Activated B cell treated with CpG ODN at 0.5 μM for 24 hours (primary cell): ENCODE results near the gene ST6GALNAC3. TPM values are rescaled to one million over a fixed set of nuclear protein-coding genes. Genes with fewer than 3 reads are reported as not detected.

ENCODE experiments used
- ATAC-seq: fragments of 200-7000 bp; cut with Tn5 transposase; one replicate; pipeline ENCODE4 v1.10.0; 2021; ENCODE audit warnings: low read depth, mild to moderate bottlenecking, moderate library complexity
- CTCF ChIA-PET: fragments of 350-600 bp; sonication (Branson Sonifier 250); formaldehyde crosslinking; loops from one replicate; lab custom pipeline; 2021; ENCODE audit warnings: antibody characterized with exemption; lab: Charles Lee
- POLR2A ChIA-PET: fragments of 350-600 bp; sonication (Branson Sonifier 250); formaldehyde crosslinking; loops from one replicate; lab custom pipeline; 2021; ENCODE audit warnings: antibody characterized with exemption; lab: Charles Lee
- DNase-seq: peaks from one replicate; pipeline ENCODE4 v3.0.0; 2022
- H3K27ac Mint-ChIP-seq: one replicate; pipeline ENCODE4 v1.8.0; 2020; ENCODE audit warnings: mixed read lengths
- H3K27me3 Mint-ChIP-seq: one replicate; pipeline ENCODE4 v1.8.0; 2021; ENCODE audit warnings: mixed read lengths
- H3K36me3 Mint-ChIP-seq: one replicate; pipeline ENCODE4 v1.8.0; 2021; ENCODE audit warnings: low read depth, mixed read lengths
- H3K4me1 Mint-ChIP-seq: one replicate; pipeline ENCODE4 v1.8.0; 2021; ENCODE audit warnings: mixed read lengths
- H3K4me3 Mint-ChIP-seq: one replicate; pipeline ENCODE4 v1.8.0; 2020; ENCODE audit warnings: mild to moderate bottlenecking, mixed read lengths
- H3K9me3 Mint-ChIP-seq: one replicate; pipeline ENCODE4 v1.8.0; 2020; ENCODE audit warnings: mixed read lengths
- CTCF ChIP-seq: fragments of 200-600 bp; IDR thresholded peaks from one replicate; pipeline ENCODE4 v1.8.0; 2022; ENCODE audit warnings: antibody characterized with exemption, mild to moderate bottlenecking
- intact Hi-C: fragments of 100-400 bp; cut with micrococcal nuclease; formaldehyde crosslinking; loops from one replicate; pipeline ENCODE4 v1.15.1; 2024
- total RNA-seq: library from RNA; stranded (reverse); gene quantifications from 2 replicates; pipeline ENCODE4 v1.2.3, GENCODE V29; 2022

The ST6GALNAC3 gene
- 9.1 and 12.6 TPM in 2 replicates for total RNA-seq

DNA sequence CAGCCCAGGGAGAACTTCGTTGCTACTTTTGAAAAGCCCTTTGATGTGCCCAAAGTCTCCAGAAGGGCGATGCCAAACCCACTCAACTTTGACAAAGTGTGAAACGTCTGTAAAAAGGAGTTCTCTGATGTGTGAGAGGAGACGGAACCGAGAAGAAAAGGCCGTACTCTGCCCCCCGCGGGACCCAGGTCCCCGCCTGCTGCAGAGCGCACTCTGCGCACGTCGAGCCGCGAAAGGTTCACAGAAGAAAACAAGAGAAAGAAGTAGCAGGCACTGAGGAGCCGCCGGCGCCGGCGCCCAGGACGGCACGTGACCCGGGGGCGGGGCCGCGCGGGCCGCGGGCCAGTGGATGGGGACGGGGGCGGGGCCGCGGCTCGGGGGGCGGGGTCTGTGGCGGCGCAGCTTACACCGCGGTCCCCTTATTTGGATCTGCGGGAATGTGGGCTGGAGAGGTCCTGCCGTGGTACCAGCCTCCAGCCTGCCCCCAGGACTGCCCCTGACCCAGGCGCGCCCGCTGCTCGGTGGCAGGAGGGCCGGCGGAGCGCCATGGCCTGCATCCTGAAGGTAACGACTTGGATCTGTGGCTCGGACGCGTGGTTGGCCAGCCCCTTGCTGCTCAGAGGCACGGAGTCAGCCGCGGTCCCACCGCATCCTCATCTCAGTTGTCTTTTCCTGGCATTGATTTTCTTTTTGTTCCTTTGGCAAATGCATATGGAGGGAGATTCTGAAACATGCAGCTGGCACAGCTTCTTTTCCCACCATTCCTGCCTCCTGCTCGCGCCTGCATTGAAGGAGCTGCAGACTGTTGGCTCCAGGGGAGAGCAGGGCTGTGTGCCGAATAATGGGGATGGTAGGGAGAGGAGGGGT, at the start of gene ST6GALNAC3:
ST6GALNAC3 (plus strand) TSS at position 426 of the 867 bp plus-strand sequence.
- POLR2A ChIA-PET = interaction anchor here (0.9 to 1.4 kb wide), 3 partner anchors 62 to 1930 kb away, joined by 3 to 5 read pairs (median 3); partner anchors contain the start of genes DNAJB4 and RABGGTB
- peak; percentile 72 for DNase-seq
- no peak for TF ChIP-seq CTCF
- peaks cover 2% of the 10 kb centered on the region for H3K36me3 Mint-ChIP-seq
- peaks cover 2% of the 10 kb centered on the region for H3K9me3 Mint-ChIP-seq
- intact Hi-C loops = loop anchor here (1.0 to 10.0 kb wide), 10 partner anchors 145 to 1930 kb away; partner anchors contain the start of genes ACADM, AK5, DNAJB4 and FPGT
- CTCF ChIA-PET = no interaction called here
- peaks cover 9% of the 10 kb centered on the region for H3K27me3 Mint-ChIP-seq
- peak; percentile 86 for ATAC-seq
- H3K4me1 Mint-ChIP-seq = peaks cover 35% of the 10 kb centered on the region
- H3K4me3 Mint-ChIP-seq = peak within 1 kb of the TSS; percentile 88
- peak within 1 kb of the TSS; percentile 81 for H3K27ac Mint-ChIP-seq

- TF ChIP-seq CTCF = no peak
- ChIA-PET CTCF (no interaction called here), POLR2A (no interaction called here)
- Mint-ChIP-seq H3K4me1 (no peaks in the 10 kb centered on the region), H3K4me3 (no peak overlapping the region), H3K36me3 (no peaks in the 10 kb centered on the region), H3K27ac (no peak overlapping the region), H3K27me3 (peaks cover 4% of the 10 kb centered on the region), H3K9me3 (no peaks in the 10 kb centered on the region)
- intact Hi-C loops = no loop called here
- DNase-seq (no peak), ATAC-seq (no peak)
These were observed 47.2 kb upstream of the ST6GALNAC3 start for GRCh38 chr1:76027341-76027740.

DNA sequence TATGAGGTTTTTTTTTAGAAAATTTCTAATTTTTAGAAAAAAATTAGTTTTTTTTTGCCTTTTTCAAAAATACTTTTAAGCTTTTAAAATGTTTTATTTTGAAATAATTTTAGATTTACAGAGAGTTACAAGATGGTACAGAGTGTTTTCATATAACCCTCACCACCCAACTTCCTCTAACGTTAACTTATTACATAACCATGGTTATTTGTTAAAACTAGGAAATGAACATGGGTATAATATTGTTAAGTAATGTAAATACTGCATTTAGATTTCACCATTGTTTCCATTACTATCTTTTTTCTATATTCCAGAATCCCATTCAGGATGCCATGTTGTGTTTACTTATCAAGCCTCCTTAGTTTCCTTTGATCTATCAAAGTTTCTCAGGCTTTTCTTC, 45.2 kb upstream of the ST6GALNAC3 start:
- CTCF ChIA-PET = no interaction called here
- POLR2A ChIA-PET = no interaction called here

DNA sequence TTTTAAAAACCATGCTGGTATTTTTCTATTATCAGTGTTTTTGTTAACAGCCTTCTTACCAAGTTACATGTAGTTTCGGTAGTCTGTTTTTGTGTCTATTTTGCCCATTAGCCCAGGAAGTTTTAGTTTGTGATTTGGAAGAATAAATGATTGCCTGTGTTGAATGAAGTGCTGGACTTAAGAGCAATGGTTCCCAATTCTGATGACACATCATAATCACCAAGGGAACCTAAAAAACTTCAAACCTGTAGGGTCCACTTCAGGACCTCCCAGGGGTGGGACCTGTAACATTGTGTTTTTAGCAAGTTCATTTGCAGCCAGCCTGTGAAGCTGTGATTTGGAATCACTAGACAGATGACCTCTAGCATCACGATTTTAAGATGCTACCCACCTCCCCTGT, 43.0 kb upstream of the ST6GALNAC3 start:
- no peak overlapping the region for H3K27ac Mint-ChIP-seq
- no peaks in the 10 kb centered on the region for H3K27me3 Mint-ChIP-seq
- ChIA-PET POLR2A (no interaction called here), CTCF (no interaction called here)
- no peak overlapping the region for H3K4me3 Mint-ChIP-seq
- no peaks in the 10 kb centered on the region for H3K9me3 Mint-ChIP-seq
- H3K4me1 Mint-ChIP-seq = no peaks in the 10 kb centered on the region
- DNase-seq (no peak), ATAC-seq (no peak)
- TF ChIP-seq CTCF = no peak
- no peaks in the 10 kb centered on the region for H3K36me3 Mint-ChIP-seq
- intact Hi-C loops = no loop called here

More for the DNA sequence above, 45.2 kb upstream of the ST6GALNAC3 start:
- H3K4me3 Mint-ChIP-seq = no peak overlapping the region
- ATAC-seq (no peak), DNase-seq (no peak)
- H3K36me3 Mint-ChIP-seq = no peaks in the 10 kb centered on the region
- H3K27ac Mint-ChIP-seq = no peak overlapping the region
- no peaks in the 10 kb centered on the region for H3K4me1 Mint-ChIP-seq
- peaks cover 4% of the 10 kb centered on the region for H3K27me3 Mint-ChIP-seq
- no peaks in the 10 kb centered on the region for H3K9me3 Mint-ChIP-seq
- no peak for TF ChIP-seq CTCF
- intact Hi-C loops = no loop called here

DNA sequence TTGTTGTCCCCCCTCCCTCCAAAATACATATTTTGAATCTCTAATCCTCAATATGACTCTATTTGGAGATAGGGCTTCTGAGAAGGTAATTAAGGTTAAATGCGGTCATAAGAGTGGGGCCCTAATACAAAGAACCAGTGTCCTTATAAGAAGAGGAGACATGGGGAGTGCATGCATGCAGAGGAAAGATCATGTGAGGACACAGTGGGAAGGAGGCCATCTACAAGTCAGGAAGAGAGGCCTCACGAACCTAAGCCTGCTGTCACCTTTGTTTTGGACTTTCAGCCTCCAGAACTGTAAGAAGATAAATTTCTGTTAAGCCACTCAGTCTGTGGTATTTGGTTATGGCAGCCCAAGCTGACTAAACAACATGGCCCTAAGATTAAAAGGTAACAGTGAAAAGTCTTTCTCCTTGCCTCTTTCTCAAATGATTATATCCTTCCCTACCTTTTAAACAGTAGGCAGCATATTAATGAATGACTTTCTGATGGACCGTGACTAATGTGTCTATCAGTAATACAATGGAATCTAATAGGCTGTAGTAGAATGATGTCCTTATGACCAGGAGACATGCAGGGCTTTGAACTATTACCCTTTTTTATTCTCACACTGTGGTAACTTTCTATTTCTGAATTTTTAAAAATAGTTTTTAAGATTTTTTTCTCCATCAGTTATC, 40.6 kb upstream of the ST6GALNAC3 start:
- no peak for DNase-seq
- ATAC-seq = no peak
- intact Hi-C loops = no loop called here
- Mint-ChIP-seq H3K27me3 (no peaks in the 10 kb centered on the region), H3K4me3 (no peak overlapping the region), H3K27ac (no peak overlapping the region), H3K36me3 (no peaks in the 10 kb centered on the region), H3K4me1 (no peaks in the 10 kb centered on the region), H3K9me3 (no peaks in the 10 kb centered on the region)
- TF ChIP-seq CTCF = no peak
- CTCF ChIA-PET = no interaction called here
- POLR2A ChIA-PET = no interaction called here
